RWPE2 (cell line): ENCODE results near the gene CASP4.

Experiments
- ATAC-seq: fragments of 200-7000 bp; cut with Tn5 transposase; 3 replicates; pipeline ENCODE4 v1.9.1; 2021; ENCODE audit warnings: low read depth
- DNase-seq: peaks from one replicate; pipeline ENCODE4 v3.0.0-alpha.2; 2020; ENCODE audit warnings: low spot score
- H3K27ac ChIP-seq: fragments of 450-650 bp; 2 replicates; pipeline ENCODE4 v1.5.1; 2017; ENCODE audit warnings: mild to moderate bottlenecking; ENCODE audit not compliant: poor library complexity, severe bottlenecking
- H3K27me3 ChIP-seq: fragments of 250-450 bp; sonication (Bioruptor Pico); 2 replicates; pipeline ENCODE4 v1.5.1; 2021; ENCODE audit warnings: mild to moderate bottlenecking, moderate library complexity; ENCODE audit not compliant: insufficient read depth, poor library complexity, severe bottlenecking
- H3K36me3 ChIP-seq: fragments of 250-450 bp; sonication (Bioruptor Pico); 2 replicates; pipeline ENCODE4 v1.5.1; 2020; ENCODE audit warnings: low read depth, mild to moderate bottlenecking, moderate library complexity
- H3K4me1 ChIP-seq: fragments of 250-450 bp; sonication (Bioruptor Pico); 2 replicates; pipeline ENCODE4 v1.5.1; 2021; ENCODE audit warnings: mild to moderate bottlenecking, moderate library complexity; ENCODE audit not compliant: insufficient read depth, poor library complexity, severe bottlenecking
- H3K4me3 ChIP-seq: fragments of 250-450 bp; sonication (Bioruptor Pico); 2 replicates; pipeline ENCODE4 v1.5.1; 2021; ENCODE audit warnings: mild to moderate bottlenecking, moderate library complexity; ENCODE audit not compliant: severe bottlenecking
- H3K9me3 ChIP-seq: fragments of 250-450 bp; sonication (Bioruptor Pico); 2 replicates; pipeline ENCODE4 v1.5.1; 2021; ENCODE audit warnings: mild to moderate bottlenecking, moderate library complexity; ENCODE audit not compliant: severe bottlenecking
- CTCF ChIP-seq: fragments of 450-650 bp; IDR thresholded peaks from one replicate; pipeline ENCODE4 v1.5.1; 2017; ENCODE audit warnings: mild to moderate bottlenecking, moderate library complexity; ENCODE audit not compliant: poor library complexity, severe bottlenecking

The CASP4 gene

GRCh38 chr11:104893876-104894275 lies 74.5 kb downstream of the CASP4 start:
- no peaks in the 10 kb centered on the region for H3K36me3 ChIP-seq
- no peak for TF ChIP-seq CTCF
- no peak for DNase-seq
- no peaks in the 10 kb centered on the region for H3K4me1 ChIP-seq
- H3K9me3 ChIP-seq: no peaks in the 10 kb centered on the region
- H3K4me3 ChIP-seq: no peak overlapping the region
- no peak overlapping the region for H3K27ac ChIP-seq
- H3K27me3 ChIP-seq: no peaks in the 10 kb centered on the region
- no peak for ATAC-seq
